EH (cell line): ENCODE data around the gene CMTM2.
A peak's percentile ranks its signal among the peaks of the same experiment; 100 is the strongest.
"Not testable (repeated sequence)": the region's sequence is repeated elsewhere in the genome, so short reads cannot be mapped to it uniquely, and the experiment has no call there.

Source experiments
- DNase-seq: peaks from one replicate; pipeline ENCODE4 v3.0.0-alpha.2; 2015; ENCODE audit warnings: low read depth

CMTM2 gene

GRCh38 chr16:66553223-66553622 lies 26.0 kb upstream of the CMTM2 start:
- peak; percentile 8 for DNase-seq

DNA sequence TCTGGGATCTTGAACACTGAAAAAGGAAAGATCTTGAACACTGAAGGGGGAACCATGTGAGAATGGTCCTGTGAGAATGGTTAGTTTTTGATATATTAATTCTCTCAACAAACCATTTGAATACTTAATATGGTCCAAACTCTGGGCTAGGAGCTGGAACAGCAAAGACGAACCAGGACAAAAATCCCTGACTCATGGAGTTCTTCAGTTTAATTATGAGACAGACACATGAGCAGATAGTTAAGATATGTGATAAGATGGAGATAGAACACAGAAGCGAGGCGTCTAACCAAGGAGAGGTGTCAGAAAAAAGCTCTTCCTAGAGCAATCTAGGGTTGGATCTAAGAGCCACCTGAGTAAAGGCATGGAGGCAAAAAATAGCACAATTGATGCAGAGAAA lies 25.2 kb upstream of the CMTM2 start:
- DNase-seq = no peak

DNA sequence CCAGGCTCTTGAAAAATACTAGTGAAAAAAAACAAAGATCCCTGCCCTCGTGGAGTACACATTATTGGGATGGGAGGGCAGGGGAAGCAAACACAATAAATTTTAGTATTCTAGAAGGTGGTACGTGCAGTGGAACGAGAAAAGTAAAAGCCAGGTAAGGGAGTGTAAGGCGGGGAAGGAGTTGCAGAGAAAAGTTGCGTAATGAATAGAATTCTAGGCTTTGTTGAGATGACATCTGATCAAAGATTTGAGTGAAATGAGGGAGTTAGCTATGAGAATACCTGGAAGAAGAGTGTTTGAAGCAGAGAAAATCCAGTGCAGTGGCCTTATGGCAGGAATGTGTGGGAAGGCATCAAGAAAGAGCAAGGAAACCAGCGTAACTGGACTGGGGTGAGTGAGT lies 24.8 kb upstream of the CMTM2 start:
- no peak for DNase-seq

DNA sequence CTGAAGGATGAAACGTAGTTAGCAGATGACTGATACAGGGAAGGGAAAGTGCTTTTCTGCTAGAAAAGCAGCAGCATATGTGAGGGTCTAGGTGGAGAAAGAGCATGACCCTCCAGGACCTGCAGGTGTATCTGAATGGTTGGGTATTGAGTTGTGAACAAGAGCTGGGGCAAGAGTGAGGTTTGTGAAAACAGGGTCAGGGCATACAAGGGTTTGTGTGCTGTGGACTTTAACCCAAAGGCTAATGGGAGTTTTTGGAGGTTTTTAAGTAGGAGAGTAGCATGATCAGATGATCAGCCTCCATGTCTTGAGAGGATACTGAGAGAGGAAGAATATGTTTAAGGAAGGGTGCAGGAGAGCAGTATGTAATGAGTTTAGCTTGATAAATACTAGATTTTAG lies 19.2 kb upstream of the CMTM2 start:
- DNase-seq = no peak

DNA sequence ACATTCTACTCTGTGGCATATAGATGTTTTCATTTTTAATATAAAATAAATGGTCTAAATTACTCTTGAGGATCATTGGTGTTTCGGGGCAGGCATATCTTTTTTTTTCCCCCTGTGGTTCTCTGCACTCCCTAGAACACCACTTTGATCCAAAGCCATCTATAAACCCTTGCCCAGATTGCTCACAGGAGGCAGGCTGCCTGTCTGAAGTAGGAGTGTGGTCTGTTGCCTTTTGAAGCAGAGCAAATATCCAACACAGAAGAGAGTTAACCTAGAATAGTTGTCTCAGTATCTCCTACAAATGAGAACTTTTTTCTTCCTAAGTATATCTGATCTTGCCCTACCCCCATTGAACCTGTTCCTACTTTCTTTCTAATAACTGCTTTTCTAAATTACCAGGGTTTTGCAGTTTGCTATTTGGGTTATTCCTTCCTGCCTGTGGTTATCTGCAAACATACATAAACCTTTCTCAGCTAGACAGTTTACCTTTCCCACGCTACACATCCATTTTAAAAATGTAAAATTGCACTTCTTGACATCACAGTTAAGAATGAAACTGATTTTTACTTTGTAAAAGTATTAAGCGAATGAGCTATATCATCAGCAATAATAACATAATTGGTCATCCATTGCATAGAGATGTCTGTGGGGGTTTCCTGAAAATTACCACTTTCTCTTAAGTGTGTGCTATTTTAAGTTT lies 17.7 kb upstream of the CMTM2 start:
- no peak for DNase-seq

GRCh38 chr16:66562409-66562808 lies 16.9 kb upstream of the CMTM2 start:
- DNase-seq = no peak

DNA sequence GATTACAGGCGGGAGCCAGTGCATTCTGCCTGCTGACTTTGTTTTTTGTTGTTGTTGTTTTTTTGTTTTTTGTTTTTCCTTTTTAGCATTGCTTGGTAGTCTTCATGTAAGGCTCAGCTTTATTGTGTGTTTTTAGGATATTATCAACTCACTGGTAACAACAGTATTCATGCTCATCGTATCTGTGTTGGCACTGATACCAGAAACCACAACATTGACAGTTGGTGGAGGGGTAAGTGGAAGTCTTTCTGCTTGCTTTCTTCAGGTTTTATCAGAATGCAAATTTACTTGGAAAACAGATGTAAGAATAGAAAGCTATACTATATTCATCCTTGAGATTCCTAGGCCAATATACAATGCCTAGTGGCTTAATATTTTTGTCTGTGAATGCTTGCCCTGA lies 16.3 kb upstream of the CMTM2 start:
- no peak for DNase-seq

DNA sequence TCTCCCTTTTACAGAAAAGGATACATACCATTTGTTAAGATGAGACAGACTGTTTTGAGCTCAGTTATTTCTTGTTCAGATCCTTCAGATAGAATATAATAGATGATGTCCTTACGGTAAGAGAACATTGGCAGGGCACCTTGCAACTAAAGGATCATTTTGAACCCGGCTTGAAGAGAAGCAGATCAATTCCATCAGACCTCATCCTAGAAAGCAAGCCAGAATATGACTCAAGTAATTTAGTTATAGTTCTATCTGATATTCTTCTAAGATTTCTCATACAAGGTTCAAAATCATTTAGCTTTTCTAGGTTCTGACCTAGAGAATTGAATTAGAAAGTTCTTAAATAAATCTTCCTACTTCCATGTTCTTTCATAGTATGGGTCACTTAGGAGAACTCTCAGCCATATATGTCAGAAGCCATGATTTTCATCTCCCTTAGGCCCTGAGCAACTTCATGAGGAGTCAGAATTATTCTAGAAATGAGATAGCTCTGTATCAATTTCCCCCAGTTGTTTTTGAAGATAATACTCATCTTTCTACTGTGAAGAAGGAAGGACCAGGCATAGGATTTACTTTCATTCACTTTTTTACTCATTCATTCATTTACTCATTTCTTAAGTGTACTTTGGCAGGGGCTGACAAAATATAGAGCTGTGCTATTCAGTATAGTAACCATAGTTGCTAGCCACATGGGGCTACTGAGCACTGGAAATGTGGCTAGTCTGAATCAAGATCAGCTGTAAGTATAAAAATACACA lies 15.5 kb upstream of the CMTM2 start:
- DNase-seq = no peak

GRCh38 chr16:66566051-66566901 lies 13.0 kb upstream of the CMTM2 start, which contains the start of gene CMTM1:
Gene CMTM1 (plus strand): TSS chr16:66566439. CDS start chr16:66566514, 75 bp downstream.
- no peak for DNase-seq

- DNase-seq = not testable (repeated sequence)
These were observed 12.0 kb upstream of the CMTM2 start for GRCh38 chr16:66567270-66567669.

DNA sequence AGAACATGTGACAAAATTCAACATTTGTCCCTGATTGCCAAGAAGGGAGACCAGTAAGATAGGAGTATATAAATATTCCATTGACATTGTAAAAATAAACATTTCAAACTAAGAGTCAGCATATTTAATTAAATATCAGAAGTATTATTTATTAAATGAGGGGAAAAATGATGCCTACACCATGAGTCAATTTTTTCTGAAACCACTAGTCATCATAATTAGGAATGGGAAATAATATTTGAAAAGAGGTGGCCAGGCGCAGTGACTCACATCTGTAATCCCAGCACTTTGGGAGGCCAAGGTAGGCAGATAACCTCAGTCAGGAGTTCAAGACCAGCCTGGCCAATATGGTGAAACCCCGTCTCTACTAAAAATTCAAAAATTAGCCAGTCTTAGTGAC lies 10.9 kb upstream of the CMTM2 start:
- peak; percentile 43 for DNase-seq

GRCh38 chr16:66569131-66569530 lies 10.1 kb upstream of the CMTM2 start:
- peak; percentile 72 for DNase-seq

DNA sequence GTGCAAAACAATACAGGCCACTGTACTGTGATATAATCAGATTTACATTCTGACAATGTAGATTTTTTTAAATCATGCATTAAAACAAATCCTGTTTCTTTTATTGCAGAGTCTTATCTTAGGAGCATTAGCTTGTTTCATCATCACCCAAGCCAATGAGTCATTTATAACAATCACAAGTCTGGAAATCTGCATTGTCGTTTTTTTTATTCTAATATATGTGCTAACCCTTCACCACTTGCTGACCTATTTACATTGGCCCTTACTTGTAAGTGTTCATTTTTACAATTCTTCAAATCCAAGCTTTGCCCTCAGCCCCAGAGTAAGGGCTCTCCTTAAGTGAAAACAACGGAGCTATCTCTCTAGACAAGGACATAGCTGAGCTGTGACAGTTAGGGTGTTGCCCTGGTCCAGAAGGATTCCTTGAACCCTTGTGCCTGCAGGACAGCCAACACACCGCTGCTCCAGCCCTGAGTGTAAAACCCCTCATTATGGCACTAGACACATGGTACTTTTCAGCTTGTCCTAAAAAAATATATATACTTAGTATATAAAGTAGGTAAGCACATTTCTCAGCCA lies 9.3 kb upstream of the CMTM2 start:
- DNase-seq = peak; percentile 68

GRCh38 chr16:66572356-66572755 lies 6.9 kb upstream of the CMTM2 start:
- DNase-seq = no peak

DNA sequence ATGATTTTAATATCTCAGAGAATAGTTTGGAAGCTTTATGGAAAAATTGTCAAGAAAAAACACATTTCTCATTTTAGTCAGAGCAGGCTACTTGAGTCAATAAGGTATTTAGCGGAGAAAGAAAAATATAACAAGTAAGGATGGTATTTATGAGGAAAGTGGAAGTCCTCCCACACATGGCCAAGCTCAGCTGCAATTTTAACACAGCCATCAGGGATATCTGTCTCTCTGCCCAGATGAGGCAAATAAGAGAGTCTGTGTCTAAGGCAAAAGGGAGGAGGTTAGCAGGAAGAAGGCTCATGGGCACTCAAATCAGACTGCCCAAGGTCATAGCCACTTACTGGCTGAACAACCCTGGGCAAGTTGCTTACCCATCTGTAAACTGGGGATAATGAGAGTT lies 5.2 kb upstream of the CMTM2 start:
- DNase-seq = no peak

DNA sequence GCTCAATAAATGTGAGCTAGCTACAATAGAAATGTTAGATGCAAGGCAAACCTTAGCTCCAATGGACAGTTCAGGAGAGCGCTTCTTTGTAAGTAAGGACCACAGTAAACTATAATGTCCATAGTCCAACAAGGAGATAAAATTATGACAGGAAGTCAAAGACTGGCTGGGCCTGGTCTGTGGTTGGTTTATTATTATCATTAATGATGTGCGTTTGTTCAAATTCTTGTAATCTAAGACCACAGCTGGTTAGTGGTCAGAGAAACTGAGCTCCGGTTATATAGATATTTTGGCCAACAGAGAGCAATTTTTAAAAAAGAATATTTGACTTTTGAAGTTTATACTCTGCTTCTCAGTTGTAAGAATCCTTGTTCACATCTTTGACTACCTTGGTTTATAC lies 4.7 kb upstream of the CMTM2 start:
- no peak for DNase-seq

DNA sequence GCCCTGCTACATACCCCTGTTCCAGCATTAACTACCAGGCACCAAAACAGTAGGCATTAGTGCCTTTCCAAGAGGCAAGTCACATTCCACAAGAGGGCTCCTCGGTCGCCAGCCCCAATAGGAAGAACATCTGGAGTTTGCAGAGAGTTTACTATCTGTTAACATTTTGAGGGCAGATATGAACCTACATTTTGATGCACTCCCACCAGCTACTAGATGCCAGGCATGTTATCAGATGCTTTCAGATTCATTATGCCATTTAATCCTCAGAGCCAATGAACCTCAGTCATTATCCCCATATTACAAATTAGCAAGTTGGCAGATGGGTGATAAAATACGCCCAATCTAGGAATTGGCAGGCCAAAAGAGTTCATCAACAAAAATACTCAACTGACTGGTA lies 4.2 kb upstream of the CMTM2 start:
- DNase-seq = no peak

GRCh38 chr16:66576296-66576695 lies 3.0 kb upstream of the CMTM2 start:
- DNase-seq = no peak

DNA sequence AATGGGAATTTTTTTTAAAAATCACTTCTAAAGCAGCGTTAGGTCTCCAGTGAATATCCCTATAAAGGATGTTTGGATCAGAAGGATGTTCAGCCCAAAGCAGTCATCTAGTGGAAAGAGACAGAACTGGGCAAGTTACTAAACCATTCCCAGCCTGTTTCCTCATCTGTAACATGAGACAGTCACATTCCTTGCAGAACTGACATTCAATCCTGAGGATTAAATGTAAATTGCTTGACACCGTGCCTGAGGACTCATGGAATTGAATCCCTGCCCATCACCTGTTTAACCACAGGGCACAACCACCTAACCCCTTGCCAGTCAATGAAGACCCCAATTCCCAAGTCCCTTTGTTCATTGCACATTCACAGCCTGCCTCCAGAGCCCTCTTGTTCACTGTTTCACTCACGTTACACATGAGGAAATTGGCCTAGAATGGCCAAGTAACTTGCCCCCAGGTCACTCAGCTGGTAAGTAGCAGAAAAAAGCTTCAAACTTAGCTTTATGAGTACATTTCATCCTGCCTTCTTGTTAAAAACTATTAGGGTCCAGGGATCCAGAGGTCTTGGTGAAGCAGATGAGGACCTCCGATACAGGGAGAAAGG lies 1.4 kb downstream of the CMTM2 start:
- DNase-seq = peak; percentile 83

DNA sequence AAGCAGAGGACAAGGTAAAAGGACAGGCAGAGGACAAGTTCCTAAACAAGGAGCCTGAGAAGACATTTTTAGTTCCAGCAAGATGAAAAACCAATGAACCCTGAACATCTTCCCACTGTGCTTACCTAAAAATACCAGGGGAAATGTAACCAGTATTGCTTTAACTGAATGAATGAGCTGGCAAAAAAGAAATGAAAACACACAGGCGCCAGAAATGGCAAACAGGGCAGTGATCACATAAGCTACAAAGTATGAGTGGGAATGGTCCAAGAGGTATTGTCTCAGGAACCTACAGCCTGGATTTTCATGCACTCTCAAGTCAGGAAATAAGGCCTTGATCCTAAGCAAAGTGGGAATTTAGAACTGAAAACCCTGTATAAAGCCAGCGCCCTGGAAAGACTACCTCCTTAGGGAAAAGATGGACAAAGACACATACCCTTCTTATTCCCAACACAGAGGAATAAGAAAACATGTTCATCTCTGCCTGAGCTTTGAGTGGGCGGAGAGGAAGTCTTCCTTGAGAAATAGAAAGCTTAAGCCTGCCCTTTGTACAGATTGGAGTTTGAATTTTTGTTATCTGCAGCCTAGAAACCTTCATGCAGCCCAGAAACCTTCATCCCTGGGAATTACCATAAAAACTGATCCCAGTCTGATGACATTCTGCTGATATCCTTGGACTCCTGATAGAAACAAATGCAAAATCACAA lies 2.1 kb downstream of the CMTM2 start:
- DNase-seq = no peak
